Fibroblast of skin of right quadriceps (primary cell): ENCODE results near the gene SMIM21.

Experiments used
- DNase-seq: peaks from one replicate; pipeline ENCODE4 v3.0.0-alpha.2; 2013

The SMIM21 gene

DNA sequence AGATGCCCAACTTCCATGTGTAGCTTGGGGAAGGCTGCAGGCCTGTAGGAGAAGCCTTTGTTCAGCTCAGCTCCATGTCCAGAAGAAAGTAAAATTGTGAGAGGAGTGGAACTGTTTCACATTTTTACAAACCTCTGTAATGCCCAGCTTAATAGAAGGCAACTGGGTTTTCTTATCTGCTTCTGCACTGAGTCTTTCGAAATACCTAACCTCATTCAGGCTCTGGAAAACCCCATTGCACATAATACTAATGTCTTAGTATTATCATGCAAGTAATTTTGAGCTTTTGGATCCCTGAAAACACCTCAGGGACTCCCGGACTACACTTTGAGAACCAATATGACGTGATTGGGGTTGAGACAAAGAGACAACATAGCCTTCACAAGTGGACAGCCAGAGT lies 5.8 kb downstream of the SMIM21 start:
- no peak for DNase-seq

GRCh38 chr18:75418293-75419005 lies 9.1 kb downstream of the SMIM21 start:
- DNase-seq, result peak; percentile 56

DNA sequence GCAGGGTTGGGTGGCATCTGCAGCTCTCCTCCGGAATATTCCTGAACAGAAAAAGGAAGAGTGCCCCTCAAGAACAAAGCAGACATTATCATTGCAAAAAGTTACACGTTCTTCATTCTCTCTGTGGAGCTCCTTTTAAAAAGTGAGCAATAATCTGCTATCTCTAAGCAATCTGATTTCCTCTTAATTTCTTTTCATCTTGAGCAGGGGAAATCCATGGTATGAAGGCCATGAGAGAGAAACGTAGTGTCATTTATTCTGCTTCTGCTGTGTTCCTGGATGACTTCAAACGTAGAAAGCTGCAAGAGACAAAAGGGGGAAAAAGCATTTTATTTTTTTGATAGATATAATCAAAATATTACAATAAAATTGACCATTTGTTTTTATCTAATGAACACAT lies 16.9 kb downstream of the SMIM21 start:
- DNase-seq, result no peak

DNA sequence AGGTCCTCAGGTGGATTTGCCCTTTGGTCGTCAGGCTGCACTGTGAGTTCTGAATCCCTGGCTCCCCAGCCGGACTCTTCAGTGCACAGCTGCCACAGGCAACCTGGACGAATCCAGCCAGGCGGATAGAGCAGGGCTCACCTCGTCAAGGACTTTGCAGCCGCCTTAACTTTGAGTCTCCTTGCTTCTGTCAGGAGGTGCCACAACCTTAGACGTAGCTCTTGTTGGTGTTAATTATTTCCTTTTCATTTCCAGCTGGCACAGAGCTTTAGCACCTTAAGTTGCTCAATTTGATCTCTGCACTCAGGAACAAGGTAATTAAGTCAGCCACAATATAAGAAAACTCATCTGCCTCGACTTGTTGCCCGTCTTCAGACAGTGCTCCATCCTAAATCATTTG lies 17.7 kb downstream of the SMIM21 start:
- no peak for DNase-seq

DNA sequence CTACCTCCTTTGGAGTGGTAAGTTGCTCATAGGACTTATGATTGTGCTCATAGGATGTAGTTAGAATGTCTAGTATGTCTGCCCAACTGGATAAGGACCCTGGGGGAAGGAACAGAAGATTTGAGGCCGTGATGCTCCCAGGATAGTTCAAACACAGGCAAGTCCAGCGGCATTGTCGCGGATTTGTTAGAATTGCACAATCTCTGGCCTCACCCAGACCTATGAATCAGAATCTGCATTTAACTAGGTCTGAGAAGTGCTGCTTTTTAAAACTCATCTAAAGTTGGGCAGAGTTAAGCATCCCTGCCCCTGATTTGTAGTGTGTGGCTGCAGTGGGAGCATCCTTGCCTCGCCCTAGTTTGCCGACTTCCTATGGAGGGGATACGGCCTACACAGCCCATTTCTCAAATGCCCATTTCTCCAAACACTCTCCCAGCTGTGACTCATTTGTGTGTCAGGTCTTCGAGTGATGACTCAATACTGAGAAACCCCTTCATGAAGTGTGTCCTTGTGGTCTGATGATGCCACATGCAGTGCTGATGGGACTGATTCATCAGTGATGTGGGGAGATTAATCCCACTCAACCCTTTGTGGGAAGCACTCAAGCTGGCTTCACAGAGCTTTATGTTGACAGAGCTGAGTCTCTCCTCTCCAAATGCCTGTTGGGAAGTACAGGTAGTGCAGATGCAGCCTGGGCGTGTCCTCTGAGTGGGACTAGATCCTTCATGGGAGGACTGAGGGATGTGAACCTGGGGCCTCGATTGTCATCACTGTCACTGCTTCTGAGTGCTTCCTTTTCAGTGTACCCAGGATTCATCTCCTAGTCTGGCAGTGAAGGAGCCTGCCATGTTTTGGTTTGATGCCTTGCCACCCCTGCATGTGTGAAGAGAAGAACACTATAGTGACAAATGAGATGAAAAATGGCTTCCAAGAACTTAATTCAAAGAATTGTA lies 18.7 kb downstream of the SMIM21 start:
- DNase-seq, result peak; percentile 99

- peak; percentile 66 for DNase-seq
Measured at GRCh38 chr18:75407468-75408437, 19.8 kb downstream of the SMIM21 start.

- DNase-seq, result peak; percentile 51
Measured at GRCh38 chr18:75406491-75407445, 20.7 kb downstream of the SMIM21 start.

GRCh38 chr18:75405351-75405750 lies 22.2 kb downstream of the SMIM21 start:
- DNase-seq, result peak; percentile 35

DNA sequence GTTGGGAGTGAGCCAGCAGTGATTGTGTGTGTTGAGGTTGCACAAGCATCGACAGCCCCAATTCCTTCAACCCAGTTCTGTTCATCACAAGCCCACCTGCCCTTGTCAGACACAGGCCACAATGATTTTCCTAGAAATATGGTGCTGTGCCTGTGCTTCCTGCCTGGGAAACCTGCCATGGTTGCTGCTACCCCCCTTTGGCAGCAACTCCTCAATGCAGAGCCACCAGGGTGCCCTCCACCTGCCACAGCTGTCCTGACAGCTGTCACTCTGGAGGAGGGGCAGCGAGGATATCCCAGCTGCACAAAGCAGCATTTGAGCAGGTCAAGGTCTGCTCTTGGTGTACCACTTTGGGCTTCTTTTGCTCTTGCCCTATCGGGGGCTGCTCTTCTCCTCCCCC lies 27.1 kb downstream of the SMIM21 start:
- DNase-seq, result no peak

- no peak for DNase-seq
Measured at GRCh38 chr18:75395137-75395536, 32.4 kb downstream of the SMIM21 start.

- peak; percentile 66 for DNase-seq
Measured at GRCh38 chr18:75393721-75394120, 33.8 kb downstream of the SMIM21 start.

GRCh38 chr18:75392226-75392578 lies 35.3 kb downstream of the SMIM21 start:
- no peak for DNase-seq

GRCh38 chr18:75391279-75392225 lies 36.0 kb downstream of the SMIM21 start:
- no peak for DNase-seq

DNA sequence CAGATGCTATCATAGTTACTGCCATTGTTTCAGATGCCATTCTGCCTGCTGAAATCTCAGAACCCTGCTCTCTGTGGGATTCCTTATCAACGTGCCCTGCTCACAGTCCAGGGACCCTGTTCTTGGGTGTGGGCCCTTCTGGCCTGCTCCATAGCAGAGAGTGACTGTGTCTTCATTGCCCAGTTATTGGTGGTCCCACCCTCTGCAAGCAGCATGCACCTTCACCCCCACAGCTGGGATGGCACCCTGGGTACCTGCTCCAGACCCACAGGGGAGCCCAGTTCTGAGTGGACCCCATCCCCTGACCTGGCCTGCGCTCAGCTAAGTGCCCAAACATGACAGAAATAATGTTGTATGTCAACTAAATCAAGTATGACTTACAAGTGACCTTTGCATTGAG lies 36.6 kb downstream of the SMIM21 start:
- DNase-seq, result no peak

DNA sequence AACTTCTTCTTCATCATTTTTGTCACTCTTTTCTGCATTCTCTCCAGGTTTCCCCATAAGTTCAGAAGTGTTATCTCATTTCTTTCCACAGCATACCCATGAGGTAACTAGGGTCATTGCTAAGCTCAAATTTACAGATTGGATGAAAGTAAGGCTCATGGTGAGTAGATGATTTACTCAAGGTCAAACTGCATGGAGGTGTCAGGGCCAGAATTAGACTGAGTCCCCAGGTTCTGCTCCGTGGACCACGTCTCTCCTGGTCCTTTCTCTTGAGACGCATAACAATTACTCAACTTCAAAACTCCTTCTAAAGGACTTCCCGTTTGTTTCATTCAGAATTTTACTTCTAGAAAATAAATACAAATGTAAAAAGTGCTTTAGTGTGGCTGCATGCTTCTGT lies 43.4 kb downstream of the SMIM21 start:
- no peak for DNase-seq

GRCh38 chr18:75378376-75379315 lies 48.9 kb downstream of the SMIM21 start:
- no peak for DNase-seq

DNA sequence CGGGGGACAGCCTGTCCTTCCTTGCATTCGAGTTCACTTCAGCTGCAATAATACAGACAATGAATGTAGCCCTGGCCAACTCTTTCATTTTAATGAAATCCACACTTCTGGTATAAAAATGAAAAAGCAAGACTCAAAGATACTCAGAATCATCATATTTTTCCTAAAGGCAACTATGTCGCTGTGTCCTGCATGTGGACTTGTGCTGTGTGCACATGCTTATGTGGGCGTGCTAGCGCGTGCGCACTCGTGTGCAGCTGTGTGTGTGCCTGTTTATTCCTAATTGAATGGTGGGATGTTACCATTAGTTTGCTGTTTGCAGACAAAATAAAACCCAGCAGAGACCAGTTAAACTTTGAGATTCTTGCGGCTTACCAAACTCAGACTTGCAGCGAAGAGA lies 49.6 kb downstream of the SMIM21 start:
- no peak for DNase-seq

DNA sequence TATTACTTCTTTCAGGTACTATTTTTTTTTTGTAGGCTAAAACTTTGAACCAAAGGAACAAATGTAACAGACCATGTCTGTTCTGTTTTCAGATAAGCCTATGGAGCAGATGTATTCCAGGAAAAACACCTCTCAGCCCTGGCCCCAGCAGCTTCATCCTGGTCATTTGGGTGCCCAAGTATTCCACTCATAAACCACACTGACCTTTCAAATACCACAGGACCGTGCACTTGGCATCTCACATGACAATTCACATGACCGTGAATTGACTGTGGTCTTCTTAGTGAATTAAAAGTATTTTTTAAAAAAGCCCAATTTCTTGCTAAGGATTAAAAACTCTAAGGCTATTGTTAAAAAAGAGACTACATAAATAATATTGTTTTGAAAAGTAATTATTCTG lies 50.2 kb downstream of the SMIM21 start:
- DNase-seq, result no peak

DNA sequence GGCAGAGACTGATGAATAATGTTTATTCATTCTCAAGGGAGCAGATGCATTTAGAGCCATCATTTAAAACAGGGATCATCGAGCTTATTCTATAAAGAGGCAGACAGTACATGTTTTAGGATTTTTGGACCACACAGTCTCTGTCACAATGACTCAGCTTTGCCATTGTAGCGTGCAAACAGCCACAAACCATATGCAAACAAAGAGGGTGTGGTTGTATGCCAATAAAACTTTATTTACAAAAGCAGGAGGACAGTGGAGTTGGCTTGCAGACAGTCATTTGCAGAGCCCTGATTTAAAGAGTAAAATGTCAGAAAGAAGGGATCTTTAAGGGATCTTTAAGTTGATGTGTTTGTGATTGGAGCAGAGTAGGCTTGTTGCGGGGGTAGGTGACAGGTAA lies 51.5 kb downstream of the SMIM21 start:
- DNase-seq, result no peak
